ENCODE results near the gene TMEM132A.
"Not testable (repeated sequence)": the region's sequence is repeated elsewhere in the genome, so short reads cannot be mapped to it uniquely, and the experiment has no call there.

TMEM132A gene

GRCh38 chr11:60954421-60954820 lies 30.2 kb downstream of the TMEM132A start:
- no peak for DNase-seq

GRCh38 chr11:60955571-60955970 lies 31.3 kb downstream of the TMEM132A start:
- DNase-seq: peak in 1 of 51 donors; percentile 18

GRCh38 chr11:60957188-60957587 lies 32.9 kb downstream of the TMEM132A start:
- DNase-seq: no peak

- DNase-seq: no peak
These were observed 35.2 kb downstream of the TMEM132A start for GRCh38 chr11:60959431-60959830.

GRCh38 chr11:60960405-60960804 lies 36.1 kb downstream of the TMEM132A start:
- no peak for DNase-seq

GRCh38 chr11:60964801-60965200 lies 40.5 kb downstream of the TMEM132A start:
- no peak for DNase-seq

- DNase-seq: no peak
These were observed 42.6 kb downstream of the TMEM132A start for GRCh38 chr11:60966890-60967289.

GRCh38 chr11:60968223-60968622 lies 44.0 kb downstream of the TMEM132A start:
- DNase-seq: no peak

GRCh38 chr11:60970369-60970774 lies 46.1 kb downstream of the TMEM132A start:
- peak in 13 of 51 donors; percentile 7 to 59 (median 27) for DNase-seq

- DNase-seq: no peak
These were observed 46.6 kb downstream of the TMEM132A start for GRCh38 chr11:60970890-60971289.

GRCh38 chr11:60971520-60971919 lies 47.3 kb downstream of the TMEM132A start, which contains the start of gene CD6:
Gene CD6, plus strand, starts transcription at chr11:60971680. Its CDS starts 186 bp downstream, at chr11:60971866.
- no peak for DNase-seq

- DNase-seq: no peak
These were observed 48.1 kb downstream of the TMEM132A start for GRCh38 chr11:60972182-60973030.

GRCh38 chr11:60973699-60974098 lies 49.4 kb downstream of the TMEM132A start:
- DNase-seq: no peak

GRCh38 chr11:60974316-60974715 lies 50.1 kb downstream of the TMEM132A start:
- not testable (repeated sequence) for DNase-seq

GRCh38 chr11:60974726-60975125 lies 50.5 kb downstream of the TMEM132A start:
- DNase-seq: peak in 19 of 51 donors; percentile 10 to 69 (median 27)

GRCh38 chr11:60977224-60977623 lies 53.0 kb downstream of the TMEM132A start:
- no peak for DNase-seq

- DNase-seq: no peak
These were observed 53.6 kb downstream of the TMEM132A start for GRCh38 chr11:60977836-60978235.

- DNase-seq: no peak
These were observed 54.5 kb downstream of the TMEM132A start for GRCh38 chr11:60978546-60979380.

GRCh38 chr11:60981515-60981914 lies 57.3 kb downstream of the TMEM132A start:
- no peak for DNase-seq

GRCh38 chr11:60982184-60982583 lies 57.9 kb downstream of the TMEM132A start:
- DNase-seq: no peak

GRCh38 chr11:60984149-60984548 lies 59.9 kb downstream of the TMEM132A start:
- DNase-seq: no peak

GRCh38 chr11:60984636-60985035 lies 60.4 kb downstream of the TMEM132A start:
- DNase-seq: no peak

Data from hypothalamus (tissue), 51 donors.